HG02678 (cell line): Measurements from ENCODE around the gene UGT1A3.

Experiments
- ATAC-seq: cut with Tn5 transposase; IDR thresholded peaks from one replicate; pipeline ENCODE4 v1.9.1; 2021; ENCODE audit warnings: mild to moderate bottlenecking, moderate library complexity; ENCODE audit not compliant: unreplicated experiment

The UGT1A3 gene

GRCh38 chr2:233756429-233757081, 27.7 kb downstream of the UGT1A3 start:
- no peak for ATAC-seq

- no peak for ATAC-seq
Measured at GRCh38 chr2:233758141-233758540, 29.3 kb downstream of the UGT1A3 start.

- no peak for ATAC-seq
Measured at GRCh38 chr2:233758849-233759248, 30.0 kb downstream of the UGT1A3 start.

GRCh38 chr2:233760043-233760442, 31.2 kb downstream of the UGT1A3 start, which contains the start of gene UGT1A1:
UGT1A1 (plus strand) TSS chr2:233760270; CDS start chr2:233760288, 18 bp downstream.
- ATAC-seq = no peak

GRCh38 chr2:233761040-233761769, 32.4 kb downstream of the UGT1A3 start:
- no peak for ATAC-seq

GRCh38 chr2:233764264-233764663, 35.4 kb downstream of the UGT1A3 start:
- ATAC-seq = no peak

GRCh38 chr2:233764761-233765160, 35.9 kb downstream of the UGT1A3 start:
- no peak for ATAC-seq

GRCh38 chr2:233766416-233766815, 37.6 kb downstream of the UGT1A3 start:
- no peak for ATAC-seq

GRCh38 chr2:233768076-233768475, 39.2 kb downstream of the UGT1A3 start:
- ATAC-seq = no peak

- ATAC-seq = no peak
Measured at GRCh38 chr2:233769260-233769659, 40.4 kb downstream of the UGT1A3 start.

GRCh38 chr2:233772153-233772552, 43.3 kb downstream of the UGT1A3 start:
- no peak for ATAC-seq

- ATAC-seq = no peak
Measured at GRCh38 chr2:233772583-233772982, 43.7 kb downstream of the UGT1A3 start.

GRCh38 chr2:233773854-233774253, 45.0 kb downstream of the UGT1A3 start:
- no peak for ATAC-seq

- no peak for ATAC-seq
Measured at GRCh38 chr2:233775414-233775813, 46.6 kb downstream of the UGT1A3 start.

- no peak for ATAC-seq
Measured at GRCh38 chr2:233778030-233778429, 49.2 kb downstream of the UGT1A3 start, which contains the start of gene MROH2A. MROH2A (plus strand) TSS chr2:233778330; CDS start chr2:233779359, 1,029 bp downstream.

GRCh38 chr2:233779722-233780121, 50.9 kb downstream of the UGT1A3 start:
- no peak for ATAC-seq

GRCh38 chr2:233780771-233781170, 51.9 kb downstream of the UGT1A3 start:
- no peak for ATAC-seq

GRCh38 chr2:233789554-233789953, 60.7 kb downstream of the UGT1A3 start:
- no peak for ATAC-seq

GRCh38 chr2:233791151-233791882, 62.5 kb downstream of the UGT1A3 start:
- no peak for ATAC-seq

- ATAC-seq = no peak
Measured at GRCh38 chr2:233791883-233792329, 63.1 kb downstream of the UGT1A3 start.

- no peak for ATAC-seq
Measured at GRCh38 chr2:233792720-233793119, 63.9 kb downstream of the UGT1A3 start.
